GM18867 (cell line): ENCODE data around the gene MPP3.

ENCODE experiments used
- ATAC-seq: cut with Tn5 transposase; IDR thresholded peaks from one replicate; pipeline ENCODE4 v1.9.1; 2021; ENCODE audit warnings: mild to moderate bottlenecking, moderate library complexity; ENCODE audit not compliant: unreplicated experiment

Gene MPP3

DNA sequence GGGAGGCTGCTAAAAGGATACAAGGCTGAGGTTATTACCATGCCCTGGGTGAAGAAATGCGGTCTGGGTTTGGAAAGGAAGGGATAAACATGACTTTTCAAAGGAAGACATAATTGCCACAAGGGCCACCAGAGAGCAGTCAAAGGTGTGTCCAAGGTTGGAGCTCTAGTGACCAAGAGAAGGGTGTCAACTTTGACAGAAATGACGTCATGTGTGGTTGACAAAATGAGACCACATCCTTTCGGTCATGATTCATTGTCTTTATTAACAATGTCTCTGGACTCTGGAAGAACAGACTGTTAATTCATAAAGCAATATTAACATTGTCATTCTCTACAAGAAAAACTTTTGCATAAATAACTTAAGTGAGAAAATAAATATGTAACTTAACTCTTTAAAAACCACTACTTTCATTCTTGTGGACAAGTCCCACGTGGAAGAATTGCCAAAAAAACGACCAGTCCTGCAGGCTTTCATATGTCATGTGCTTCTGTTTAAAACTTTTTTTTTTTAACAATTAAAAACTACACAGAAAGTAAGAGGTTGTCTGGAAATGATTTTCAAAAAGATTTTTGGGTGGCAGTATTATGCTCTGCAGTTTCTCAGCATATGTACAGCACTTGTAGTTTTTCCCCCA, 79.3 kb downstream of the MPP3 start:
- ATAC-seq = no peak
